A673 (cell line): ENCODE data around the gene TH. TPM values are rescaled to one million over a fixed set of nuclear protein-coding genes. Genes with fewer than 3 reads are reported as not detected.

ENCODE experiments used
- BruUV-seq: library from RNA; stranded (reverse); fragments of 400-500 nt; replicated peaks from 2 replicates; lab custom pipeline; 2021; lab: Mats Ljungman, UMichigan
- CTCF ChIA-PET: fragments of 300-600 bp; sonication (Branson Sonifier 250); formaldehyde crosslinking; loops from one replicate; lab custom pipeline; 2022; ENCODE audit warnings: antibody characterized with exemption; lab: Charles Lee
- POLR2A ChIA-PET: fragments of 300-600 bp; sonication (Branson Sonifier 250); formaldehyde crosslinking; loops from one replicate; lab custom pipeline; 2022; ENCODE audit warnings: antibody characterized with exemption; ENCODE audit not compliant: low non-redundant PET; lab: Charles Lee
- DNase-seq: peaks from one replicate; pipeline ENCODE4 v3.0.0-alpha.2; 2015; ENCODE audit warnings: low spot score
- H3K27ac ChIP-seq: fragments of 200-600 bp; sonication (generic); 2 replicates; pipeline ENCODE4 v1.5.1; 2016; ENCODE audit warnings: mixed run types, low read depth, mild to moderate bottlenecking, mixed read lengths, antibody characterized with exemption, low read length; ENCODE audit not compliant: poor library complexity, severe bottlenecking
- H3K27me3 ChIP-seq: fragments of 200-600 bp; sonication (generic); replicated peaks from 2 replicates; pipeline ENCODE4 v1.6.1; 2017; ENCODE audit warnings: mixed run types, low read depth, mild to moderate bottlenecking, mixed read lengths, antibody characterized with exemption, low read length; ENCODE audit not compliant: insufficient read depth, poor library complexity
- H3K36me3 ChIP-seq: fragments of 200-600 bp; sonication (generic); 2 replicates; pipeline ENCODE4 v1.6.1; 2016; ENCODE audit warnings: mixed run types, mild to moderate bottlenecking, mixed read lengths, antibody characterized with exemption, low read length; ENCODE audit not compliant: insufficient read depth, poor library complexity, severe bottlenecking
- H3K4me1 ChIP-seq: fragments of 200-600 bp; sonication (generic); 2 replicates; pipeline ENCODE4 v1.6.1; 2017; ENCODE audit warnings: mixed run types, mild to moderate bottlenecking, mixed read lengths, antibody characterized with exemption, low read length; ENCODE audit not compliant: insufficient read depth, poor library complexity, severe bottlenecking
- H3K4me3 ChIP-seq: fragments of 200-600 bp; sonication (generic); 2 replicates; pipeline ENCODE4 v1.5.1; 2016; ENCODE audit warnings: low read depth, mixed run types, mild to moderate bottlenecking, mixed read lengths, low read length; ENCODE audit not compliant: poor library complexity, severe bottlenecking
- H3K9me3 ChIP-seq: fragments of 200-600 bp; sonication (generic); 2 replicates; pipeline ENCODE4 v1.6.1; 2016; ENCODE audit warnings: mixed run types, low read depth, mild to moderate bottlenecking, mixed read lengths, antibody characterized with exemption, low read length; ENCODE audit not compliant: poor library complexity, severe bottlenecking
- EZH2 ChIP-seq: fragments of 200-600 bp; sonication (generic); IDR thresholded peaks from 2 replicates; pipeline ENCODE4 v1.6.1; 2017; ENCODE audit warnings: borderline replicate concordance, low read depth, mild to moderate bottlenecking, mixed read lengths, antibody characterized with exemption, low read length; ENCODE audit not compliant: poor library complexity, severe bottlenecking
- intact Hi-C: fragments of 100-400 bp; cut with micrococcal nuclease; formaldehyde crosslinking; loops from one replicate; pipeline ENCODE4 v1.10.0; 2022; ENCODE audit not compliant: unreplicated experiment
- total RNA-seq: library from RNA; stranded (reverse); gene quantifications from 2 replicates; pipeline ENCODE4 v1.2.3, GENCODE V29; 2021
- TF ChIP-seq, protein P1 (sequence below): fragments of 300-800, 200-600 bp; sonication (generic); conservative IDR thresholded peaks from 2 replicates; pipeline ENCODE4 v1.5.1; 2017; ENCODE audit warnings: low read depth, mild to moderate bottlenecking, antibody characterized with exemption, low read length, moderate library complexity, mixed read lengths

The TH gene
- total RNA-seq, 1 experiment from 2014 or later, result not detected

DNA sequence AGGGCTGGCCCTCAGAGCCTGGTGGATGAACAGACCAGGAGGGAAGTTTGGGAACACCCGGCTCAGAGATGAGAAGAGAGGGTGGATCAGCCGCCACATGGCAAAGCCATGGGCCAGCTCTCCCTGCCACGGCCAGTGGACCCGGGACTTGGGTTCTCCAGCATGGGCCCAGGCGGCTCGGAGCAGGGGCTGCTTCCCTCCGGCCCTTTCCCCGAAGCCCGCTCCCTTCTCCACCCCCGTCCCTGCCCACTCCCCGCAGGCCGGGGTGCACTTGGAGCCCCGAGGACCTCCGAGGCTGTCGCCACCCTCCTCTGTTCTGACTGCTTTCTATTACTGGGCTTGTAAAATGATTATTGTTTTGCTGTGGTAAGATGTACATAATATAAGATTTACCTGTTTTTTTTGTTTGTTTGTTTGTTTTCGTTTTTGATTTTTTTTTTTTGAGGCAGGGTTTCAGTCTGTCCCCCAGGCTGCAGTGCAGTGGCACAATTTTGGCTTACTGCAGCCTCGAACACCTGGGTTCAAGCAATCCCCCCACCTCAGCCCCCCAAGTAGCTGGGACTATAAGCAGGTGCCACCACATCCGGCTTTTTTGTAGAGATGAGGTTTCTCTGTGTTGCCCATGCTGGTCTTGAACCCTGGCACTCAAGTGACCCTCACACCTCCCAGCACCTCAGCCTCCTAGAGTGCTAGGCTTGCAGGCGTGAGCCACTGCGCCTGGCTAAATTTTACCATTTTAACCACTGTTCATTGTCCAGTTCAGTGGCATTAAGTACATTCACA, 11.3 kb upstream of the TH start:
- no peak for DNase-seq
- POLR2A ChIA-PET, result no interaction called here
- CTCF ChIA-PET, result no interaction called here
- Histone ChIP-seq H3K27me3 (peaks cover 4% of the 10 kb centered on the region), H3K27ac (no peak overlapping the region), H3K9me3 (no peaks in the 10 kb centered on the region), H3K4me3 (no peak overlapping the region), H3K36me3 (no peaks in the 10 kb centered on the region), H3K4me1 (no peaks in the 10 kb centered on the region)
- BruUV-seq, result no TSS peak
- intact Hi-C loops, result no loop called here
- TF ChIP-seq, protein P1, sequence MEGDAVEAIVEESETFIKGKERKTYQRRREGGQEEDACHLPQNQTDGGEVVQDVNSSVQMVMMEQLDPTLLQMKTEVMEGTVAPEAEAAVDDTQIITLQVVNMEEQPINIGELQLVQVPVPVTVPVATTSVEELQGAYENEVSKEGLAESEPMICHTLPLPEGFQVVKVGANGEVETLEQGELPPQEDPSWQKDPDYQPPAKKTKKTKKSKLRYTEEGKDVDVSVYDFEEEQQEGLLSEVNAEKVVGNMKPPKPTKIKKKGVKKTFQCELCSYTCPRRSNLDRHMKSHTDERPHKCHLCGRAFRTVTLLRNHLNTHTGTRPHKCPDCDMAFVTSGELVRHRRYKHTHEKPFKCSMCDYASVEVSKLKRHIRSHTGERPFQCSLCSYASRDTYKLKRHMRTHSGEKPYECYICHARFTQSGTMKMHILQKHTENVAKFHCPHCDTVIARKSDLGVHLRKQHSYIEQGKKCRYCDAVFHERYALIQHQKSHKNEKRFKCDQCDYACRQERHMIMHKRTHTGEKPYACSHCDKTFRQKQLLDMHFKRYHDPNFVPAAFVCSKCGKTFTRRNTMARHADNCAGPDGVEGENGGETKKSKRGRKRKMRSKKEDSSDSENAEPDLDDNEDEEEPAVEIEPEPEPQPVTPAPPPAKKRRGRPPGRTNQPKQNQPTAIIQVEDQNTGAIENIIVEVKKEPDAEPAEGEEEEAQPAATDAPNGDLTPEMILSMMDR, result no peak
- TF ChIP-seq EZH2, result no peak

DNA sequence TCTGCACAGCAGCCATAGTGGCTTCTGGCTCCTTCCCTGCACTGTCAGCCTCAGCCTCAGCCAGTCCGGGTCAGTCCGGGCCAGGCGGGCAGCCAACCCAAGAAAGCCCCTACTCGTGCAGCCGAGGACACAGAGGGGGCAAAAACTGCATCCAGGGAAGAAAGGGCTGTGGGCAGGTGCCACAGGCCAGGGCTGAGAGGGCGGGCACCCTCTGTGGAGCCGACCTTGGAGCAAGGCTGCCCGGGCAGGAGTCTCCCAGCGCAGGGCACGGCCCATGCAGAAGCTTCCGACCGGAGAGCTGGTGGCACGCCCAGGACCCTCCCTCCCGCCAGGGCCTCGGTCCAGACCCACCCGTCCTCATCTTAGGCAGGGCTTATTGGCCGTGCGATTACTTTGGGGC, 10.5 kb upstream of the TH start:
- no peak for DNase-seq
- Histone ChIP-seq H3K9me3 (no peaks in the 10 kb centered on the region), H3K27me3 (peaks cover 4% of the 10 kb centered on the region), H3K27ac (no peak overlapping the region), H3K36me3 (no peaks in the 10 kb centered on the region), H3K4me3 (no peak overlapping the region), H3K4me1 (no peaks in the 10 kb centered on the region)
- POLR2A ChIA-PET, result no interaction called here
- intact Hi-C loops, result no loop called here
- CTCF ChIA-PET, result interaction anchor here (0.8 kb wide), 1 partner anchor 66 kb away, joined by 3 read pairs; no protein-coding TSS in a partner anchor
- TF ChIP-seq EZH2, result no peak
- TF ChIP-seq, protein P1, result no peak
- no TSS peak for BruUV-seq

DNA sequence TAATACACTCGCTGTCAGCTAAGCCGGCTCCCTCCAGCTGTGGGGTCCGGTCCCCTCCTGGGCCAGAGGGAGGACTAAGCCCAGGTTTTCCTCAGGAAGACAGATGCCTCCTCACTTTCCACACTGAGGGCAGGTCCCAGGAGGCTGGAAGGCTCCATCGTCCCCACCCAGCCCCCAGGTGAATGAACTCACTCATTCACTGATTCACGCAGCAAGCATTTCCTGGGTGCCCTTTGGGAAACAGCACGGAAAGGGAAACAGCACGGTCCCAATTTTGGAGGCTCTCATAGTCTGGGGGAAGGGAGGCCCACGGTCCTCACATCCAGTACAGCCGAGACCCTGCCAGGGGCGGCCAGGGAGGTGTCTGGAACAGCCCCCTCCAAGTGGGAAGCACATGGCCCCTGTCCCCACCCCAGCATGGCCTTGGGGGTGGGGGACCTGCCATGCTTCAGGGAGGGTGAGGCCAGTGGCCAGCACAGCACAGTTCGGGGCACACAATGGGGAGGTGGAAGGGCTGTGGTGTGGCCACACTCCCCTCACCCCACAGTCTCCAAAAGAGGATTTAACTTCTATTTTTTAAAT, 9.3 kb upstream of the TH start:
- Histone ChIP-seq H3K27ac (no peak overlapping the region), H3K36me3 (no peaks in the 10 kb centered on the region), H3K4me3 (no peak overlapping the region), H3K27me3 (peaks cover 4% of the 10 kb centered on the region), H3K4me1 (no peaks in the 10 kb centered on the region), H3K9me3 (no peaks in the 10 kb centered on the region)
- no peak for DNase-seq
- intact Hi-C loops, result no loop called here
- CTCF ChIA-PET, result no interaction called here
- TF ChIP-seq EZH2, result no peak
- TF ChIP-seq, protein P1, result no peak
- BruUV-seq, result no TSS peak
- POLR2A ChIA-PET, result no interaction called here
